CD4-positive, alpha-beta T cell treated with Interleukin-17A for 4 hours (primary cell): Measurements from ENCODE around the gene KCNG2.

Source experiments
- DNase-seq: peaks from one replicate; pipeline ENCODE4 v3.0.0-alpha.2; 2020; ENCODE audit warnings: mixed read lengths

The KCNG2 gene

GRCh38 chr18:79800371-79801180, 2.8 kb downstream of the KCNG2 start:
- no peak for DNase-seq

- no peak for DNase-seq
Observed at GRCh38 chr18:79801217-79801616, 3.5 kb downstream of the KCNG2 start.

- no peak for DNase-seq
Observed at GRCh38 chr18:79801641-79802040, 3.9 kb downstream of the KCNG2 start.

- no peak for DNase-seq
Observed at GRCh38 chr18:79802298-79802697, 4.6 kb downstream of the KCNG2 start.

- no peak for DNase-seq
Observed at GRCh38 chr18:79803611-79804051, 5.9 kb downstream of the KCNG2 start.

GRCh38 chr18:79804130-79804787, 6.5 kb downstream of the KCNG2 start:
- DNase-seq: no peak

- no peak for DNase-seq
Observed at GRCh38 chr18:79805211-79805887, 7.6 kb downstream of the KCNG2 start.

- no peak for DNase-seq
Observed at GRCh38 chr18:79805926-79806487, 8.3 kb downstream of the KCNG2 start.

GRCh38 chr18:79806976-79807841, 9.5 kb downstream of the KCNG2 start:
- no peak for DNase-seq

GRCh38 chr18:79809482-79810192, 11.9 kb downstream of the KCNG2 start:
- DNase-seq: no peak

GRCh38 chr18:79812052-79812451, 14.3 kb downstream of the KCNG2 start:
- no peak for DNase-seq

GRCh38 chr18:79814373-79814772, 16.6 kb downstream of the KCNG2 start:
- DNase-seq: no peak

- DNase-seq: no peak
Observed at GRCh38 chr18:79815657-79816056, 17.9 kb downstream of the KCNG2 start.

- no peak for DNase-seq
Observed at GRCh38 chr18:79816092-79816491, 18.4 kb downstream of the KCNG2 start.

GRCh38 chr18:79816981-79817606, 19.4 kb downstream of the KCNG2 start:
- no peak for DNase-seq

- DNase-seq: no peak
Observed at GRCh38 chr18:79817607-79817998, 19.9 kb downstream of the KCNG2 start.

- no peak for DNase-seq
Observed at GRCh38 chr18:79818036-79818435, 20.3 kb downstream of the KCNG2 start.

- DNase-seq: no peak
Observed at GRCh38 chr18:79818631-79819030, 20.9 kb downstream of the KCNG2 start.

GRCh38 chr18:79819064-79819967, 21.6 kb downstream of the KCNG2 start:
- no peak for DNase-seq

GRCh38 chr18:79819968-79820351, 22.2 kb downstream of the KCNG2 start:
- DNase-seq: no peak
